Heart left ventricle (tissue), 13 donors: ENCODE data around the gene TKT.

Experiments used
- CTCF ChIP-seq, 12 donors: fragments of 200-600 bp; sonication (generic) in 4 of 12; IDR thresholded peaks; one replicate each; pipeline versions ENCODE4 v1.5.0 to v1.8.0; 2018 to 2022; ENCODE audit warnings: antibody characterized with exemption in 12 of 12, mild to moderate bottlenecking in 5 of 12
- POLR2A ChIP-seq, 2 donors: fragments of 450-650 bp; IDR thresholded peaks; one replicate each; pipeline ENCODE4 v1.6.1; 2017; ENCODE audit warnings: antibody characterized with exemption in 2 of 2, mild to moderate bottlenecking in 2 of 2, moderate library complexity in 2 of 2
- donor health status: ischemic (EF 13 %, LVEDD 7.1; RV severe dilation, severe dysfunction).
- donor health status: DM: no; HTN: yes; CAD: no.
- donor health status: DM: no; HTN: no; CAD: no.
- donor health status: ischemic (EF 25% LVEDD 6.9; RV normal size, moderate dysfunction).
- donor health status: ischemic (EF 25% LVEDD 5.7; RV mildly dilated, moderate dysfunction).
- donor health status: ischemic (EF 35%, LVEDD 5.7; RV mildly dilated, moderate dysfunction).
- donor health status: nonischemic (EF 11% LVEDD 7.7; RV severe dilation, severe dysfunction).
- donor health status: DM: yes; HTN: yes; CAD: no.
- donor health status: PGD.
- donor health status: ischemic (EF 29% LVEDD 5.4; RV normal size, mild dysfunction).
- donor health status: nonischemic (EF 23%, LVEDD 6.1; RV moderate dilation, normal function).

DNA sequence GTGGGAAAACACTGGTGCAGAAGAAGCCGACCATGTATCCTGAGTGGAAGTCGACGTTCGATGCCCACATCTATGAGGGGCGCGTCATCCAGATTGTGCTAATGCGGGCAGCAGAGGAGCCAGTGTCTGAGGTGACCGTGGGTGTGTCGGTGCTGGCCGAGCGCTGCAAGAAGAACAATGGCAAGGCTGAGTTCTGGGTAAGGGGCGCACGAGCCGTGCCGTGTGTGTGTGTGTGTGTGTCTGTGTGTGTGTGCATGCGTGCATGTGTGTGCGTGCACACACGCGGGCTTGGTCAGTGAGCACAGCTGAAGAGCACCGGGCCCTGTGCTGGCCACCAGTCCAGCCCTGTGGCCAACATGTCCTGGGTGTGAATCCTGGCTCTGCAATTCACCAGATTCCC is 76.2 kb downstream of the TKT start:
- TF ChIP-seq POLR2A (IDR thresholded peaks at IDR 0.05), result no peak
- TF ChIP-seq CTCF (IDR thresholded peaks at IDR 0.05), result no peak
